HepG2 (cell line): Measurements from ENCODE around the gene FAF1. TPM values are rescaled to one million over a fixed set of nuclear protein-coding genes. Genes with fewer than 3 reads are reported as not detected.

Source experiments
- ATF3 ChIP-seq: sonication (generic); formaldehyde crosslinking; IDR thresholded peaks from 2 replicates; pipeline ENCODE4 v1.4.0; 2020; ENCODE audit warnings: missing genetic modification reagents
- CHCHD3 ChIP-seq: sonication (generic); formaldehyde crosslinking; IDR thresholded peaks from 2 replicates; pipeline ENCODE4 v1.8.0; 2022; ENCODE audit warnings: mild to moderate bottlenecking, missing genetic modification reagents, moderate library complexity
- IRX3 ChIP-seq: sonication (generic); formaldehyde crosslinking; IDR thresholded peaks from 2 replicates; pipeline ENCODE4 v1.8.1; 2023; ENCODE audit warnings: mild to moderate bottlenecking, low read depth, missing genetic modification reagents, borderline replicate concordance
- KLF12 ChIP-seq: sonication (generic); formaldehyde crosslinking; IDR thresholded peaks from 2 replicates; pipeline ENCODE4 v1.4.0; 2020; ENCODE audit warnings: missing genetic modification reagents, borderline replicate concordance
- MEIS1 ChIP-seq: sonication (generic); formaldehyde crosslinking; IDR thresholded peaks from 2 replicates; pipeline ENCODE4 v1.9.0; 2021; ENCODE audit warnings: mild to moderate bottlenecking, missing genetic modification reagents, moderate library complexity, borderline replicate concordance
- NFATC3 ChIP-seq: sonication (generic); formaldehyde crosslinking; IDR thresholded peaks from 2 replicates; pipeline ENCODE4 v1.5.1; 2020; ENCODE audit warnings: mild to moderate bottlenecking, missing genetic modification reagents
- PAWR ChIP-seq: sonication (generic); formaldehyde crosslinking; IDR thresholded peaks from 2 replicates; pipeline ENCODE4 v1.4.0; 2020; ENCODE audit warnings: missing genetic modification reagents, mild to moderate bottlenecking, borderline replicate concordance
- PITX1 ChIP-seq: sonication (generic); formaldehyde crosslinking; IDR thresholded peaks from 2 replicates; pipeline ENCODE4 v1.5.1; 2020; ENCODE audit warnings: mild to moderate bottlenecking, missing genetic modification reagents
- POLR2AphosphoS2 ChIP-seq: IDR thresholded peaks from 2 replicates; pipeline ENCODE4 v1.6.1; 2011; ENCODE audit warnings: low read depth, low read length, improper control_type of control experiment
- PRMT3 ChIP-seq: sonication (generic); formaldehyde crosslinking; IDR thresholded peaks from 2 replicates; pipeline ENCODE4 v1.8.1; 2022; ENCODE audit warnings: low read depth, mild to moderate bottlenecking, moderate library complexity, missing genetic modification reagents, borderline replicate concordance
- RARG ChIP-seq: sonication (generic); formaldehyde crosslinking; IDR thresholded peaks from 2 replicates; pipeline ENCODE4 v1.4.0; 2020; ENCODE audit warnings: low read depth, mild to moderate bottlenecking, missing genetic modification reagents
- SAP130 ChIP-seq: IDR thresholded peaks from 2 replicates; pipeline ENCODE4 v1.6.1; 2016; ENCODE audit warnings: low read depth
- SNAPC4 ChIP-seq: sonication (generic); formaldehyde crosslinking; IDR thresholded peaks from 2 replicates; pipeline ENCODE4 v1.4.0; 2020; ENCODE audit warnings: mild to moderate bottlenecking, missing genetic modification reagents
- SOX5 ChIP-seq: IDR thresholded peaks from 2 replicates; pipeline ENCODE4 v1.6.1; 2016; ENCODE audit warnings: borderline replicate concordance
- THYN1 ChIP-seq: sonication (generic); formaldehyde crosslinking; IDR thresholded peaks from 2 replicates; pipeline ENCODE4 v1.8.1; 2023; ENCODE audit warnings: low read depth, mild to moderate bottlenecking, moderate library complexity, missing genetic modification reagents, borderline replicate concordance
- ZBTB46 ChIP-seq: sonication (generic); formaldehyde crosslinking; IDR thresholded peaks from 2 replicates; pipeline ENCODE4 v1.4.0; 2020; ENCODE audit warnings: mild to moderate bottlenecking, missing genetic modification reagents, borderline replicate concordance
- ZNF713 ChIP-seq: sonication (generic); formaldehyde crosslinking; IDR thresholded peaks from 2 replicates; pipeline ENCODE4 v1.4.0; 2020; ENCODE audit warnings: mild to moderate bottlenecking, missing genetic modification reagents
- ZNF724P ChIP-seq: sonication (generic); formaldehyde crosslinking; IDR thresholded peaks from 2 replicates; pipeline ENCODE4 v1.8.0; 2022; ENCODE audit warnings: missing genetic modification reagents, borderline replicate concordance
- ZNF790 ChIP-seq: sonication (generic); formaldehyde crosslinking; IDR thresholded peaks from 2 replicates; pipeline ENCODE4 v1.8.0; 2022; ENCODE audit warnings: missing genetic modification reagents, mild to moderate bottlenecking, borderline replicate concordance
- ZSCAN9 ChIP-seq: IDR thresholded peaks from 2 replicates; pipeline ENCODE4 v1.6.1; 2016; ENCODE audit warnings: borderline replicate concordance
- polyA plus RNA-seq, 8 experiments: library from polyadenylated mRNA; depleted of rRNA in 3 of 8; stranded (reverse) in 7 of 8; unstranded in 1 of 8; fragments of >200 nt; fragmentation: Illumina TruSeq in 4 of 8; extraction: Trizol in 4 of 8; gene quantifications; 2 replicates each; pipeline versions ENCODE4 v1.2.1 to v1.2.3, GENCODE V29; 2011 to 2016; ENCODE audit warnings: low read depth in 4 of 8, missing spikeins in 1 of 8, mixed read lengths in 1 of 8; ENCODE audit not compliant: insufficient read depth in 1 of 8
- total RNA-seq, 5 experiments: library from RNA; depleted of rRNA; stranded (reverse); fragments of >200 nt; fragmentation: Illumina TruSeq; extraction: Trizol; gene quantifications; 2 replicates each; pipeline ENCODE4 v1.2.3, GENCODE V29; 2016; ENCODE audit warnings: low read depth in 1 of 5

The FAF1 gene
- total and polyA plus RNA-seq, 2 of the 13 experiments (the other 11 are each of a cell fraction or from before 2014, with no cell fraction given), result 19.4 to 63.3 TPM

- TF ChIP-seq ATF3 (CRISPR knock-in tag) (peak; percentile 25; the same call in 1 of the 2 replicates), ZNF713 (CRISPR knock-in tag) (no peak), KLF12 (CRISPR knock-in tag) (no peak), SOX5 (CRISPR knock-in tag) (0 out of 2 replicates have a peak, but pooled peaks have one; percentile 6), ZNF724P (no peak), PITX1 (CRISPR knock-in tag) (no peak), NFATC3 (CRISPR knock-in tag) (no peak), MEIS1 (CRISPR knock-in tag) (no peak), ZNF790 (CRISPR knock-in tag) (no peak), SNAPC4 (CRISPR knock-in tag) (no peak), PAWR (CRISPR knock-in tag) (no peak), ZBTB46 (CRISPR knock-in tag) (no peak), SAP130 (CRISPR knock-in tag) (no peak), CHCHD3 (CRISPR knock-in tag) (no peak), IRX3 (CRISPR knock-in tag) (peak; percentile 49; the same call in 1 of the 2 replicates), ZSCAN9 (0 out of 2 replicates have a peak, but pooled peaks have one; percentile 62), POLR2AphosphoS2 (no peak), RARG (CRISPR knock-in tag) (no peak), PRMT3 (CRISPR knock-in tag) (no peak), THYN1 (CRISPR knock-in tag) (no peak)
These were observed 7.5 kb upstream of the FAF1 start (continued) for GRCh38 chr1:50967416-50968157.
